NCI-H1092 treated with DMSO at 0.1 percent for 48 hours (cell line): ENCODE results near the gene ZSWIM6.
"Not testable (repeated sequence)": the region's sequence is repeated elsewhere in the genome, so short reads cannot be mapped to it uniquely, and the experiment has no call there.

Source experiments
- DNase-seq: peaks from one replicate; lab custom pipeline; 2025; lab: John Stamatoyannopoulos, UW

The ZSWIM6 gene

GRCh38 chr5:61363401-61364114 is 31.5 kb downstream of the ZSWIM6 start:
- DNase-seq, result no peak

GRCh38 chr5:61366497-61367240 is 34.6 kb downstream of the ZSWIM6 start:
- DNase-seq, result no peak

- DNase-seq, result no peak
Measured at GRCh38 chr5:61370506-61370905, 38.4 kb downstream of the ZSWIM6 start.

- DNase-seq, result no peak
Measured at GRCh38 chr5:61371474-61371873, 39.4 kb downstream of the ZSWIM6 start.

- DNase-seq, result no peak
Measured at GRCh38 chr5:61379677-61380076, 47.6 kb downstream of the ZSWIM6 start.

GRCh38 chr5:61381968-61382367 is 49.9 kb downstream of the ZSWIM6 start:
- no peak for DNase-seq

GRCh38 chr5:61385627-61386026 is 53.6 kb downstream of the ZSWIM6 start:
- DNase-seq, result no peak

DNA sequence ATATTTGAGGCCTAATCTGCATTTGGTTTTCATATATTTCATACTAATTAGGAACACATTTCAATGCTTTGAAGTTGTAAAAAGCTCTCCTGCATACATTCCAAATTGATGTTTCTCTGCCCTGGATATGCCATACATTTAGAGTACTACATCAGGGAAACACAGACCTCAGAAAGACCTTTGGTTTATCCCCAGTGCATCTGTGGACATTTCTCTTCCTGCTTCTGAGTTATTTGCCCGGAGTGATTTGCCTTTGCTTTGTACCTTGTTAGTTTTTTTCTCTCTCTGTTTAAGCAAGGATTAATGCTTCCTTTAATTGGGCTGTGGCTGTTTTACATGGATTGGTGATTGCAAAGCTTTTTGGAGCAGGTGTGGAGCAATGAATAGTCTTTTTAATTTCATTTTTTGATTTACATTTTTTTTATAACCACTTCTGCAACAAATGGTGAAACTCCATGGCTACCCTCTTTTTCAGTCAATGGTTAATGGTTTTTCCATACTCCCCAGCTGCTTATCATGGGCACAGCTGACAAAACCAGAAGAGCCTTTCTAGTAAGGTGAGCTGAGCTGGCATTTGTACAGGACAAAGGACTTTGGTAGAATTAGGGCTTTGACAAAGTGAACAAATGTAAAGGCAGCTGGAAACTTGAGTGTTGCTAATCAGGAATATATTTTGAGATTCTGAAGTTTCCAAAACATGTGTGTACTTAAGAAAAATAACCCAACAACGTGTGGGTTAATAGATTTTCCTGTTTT is 54.2 kb downstream of the ZSWIM6 start:
- DNase-seq, result peak; percentile 92

- DNase-seq, result no peak
Measured at GRCh38 chr5:61389609-61390008, 57.6 kb downstream of the ZSWIM6 start.

DNA sequence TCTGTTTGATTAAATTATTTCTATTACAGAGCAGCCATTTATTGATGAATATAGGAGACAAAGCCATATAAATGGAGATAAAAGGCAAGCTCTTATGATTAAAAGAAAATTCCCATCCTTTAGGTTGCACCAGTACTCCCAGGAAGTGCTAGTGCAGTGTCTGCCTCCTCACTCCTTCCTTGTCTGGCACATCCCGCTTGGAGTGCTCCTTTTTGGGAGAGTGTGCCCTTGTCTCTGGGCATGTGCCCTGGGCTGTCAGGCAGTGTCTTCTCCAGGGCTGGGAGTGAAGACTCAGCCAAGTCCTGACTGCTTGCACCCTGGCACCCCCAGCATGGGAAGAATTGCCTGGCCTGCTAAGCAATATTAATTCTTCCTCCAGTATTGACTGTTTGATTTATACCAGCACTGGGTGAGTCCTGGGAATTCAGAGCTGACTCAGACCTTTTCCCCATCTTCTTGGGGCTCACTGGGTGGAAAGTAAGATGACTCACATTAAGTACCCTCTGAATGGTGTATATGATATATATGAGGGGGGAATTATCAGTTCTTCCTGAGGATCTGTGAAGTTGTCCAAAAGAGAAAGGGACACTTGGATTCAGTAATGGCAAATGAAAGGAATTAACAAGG is 62.1 kb downstream of the ZSWIM6 start:
- DNase-seq, result no peak

DNA sequence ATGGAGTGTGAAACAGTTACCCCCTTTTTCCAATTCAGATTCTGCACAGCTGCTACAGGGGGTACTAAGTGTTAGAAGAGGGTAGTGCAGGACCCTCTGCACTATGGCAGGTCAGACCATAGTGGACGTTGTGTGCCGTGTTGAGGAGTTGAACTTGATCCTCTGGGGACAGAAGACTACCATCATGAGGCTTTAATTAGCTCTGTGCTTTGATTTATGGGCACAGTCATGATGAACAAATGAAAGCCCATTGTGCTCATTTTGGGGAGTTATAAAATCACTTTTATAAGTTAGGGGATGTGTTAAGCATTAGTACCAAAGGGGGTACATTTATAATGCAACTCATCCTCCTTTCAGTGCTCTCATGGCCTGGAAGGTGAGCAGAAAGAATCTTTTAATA is 62.7 kb downstream of the ZSWIM6 start:
- no peak for DNase-seq

GRCh38 chr5:61397238-61397637 is 65.2 kb downstream of the ZSWIM6 start:
- DNase-seq, result no peak

DNA sequence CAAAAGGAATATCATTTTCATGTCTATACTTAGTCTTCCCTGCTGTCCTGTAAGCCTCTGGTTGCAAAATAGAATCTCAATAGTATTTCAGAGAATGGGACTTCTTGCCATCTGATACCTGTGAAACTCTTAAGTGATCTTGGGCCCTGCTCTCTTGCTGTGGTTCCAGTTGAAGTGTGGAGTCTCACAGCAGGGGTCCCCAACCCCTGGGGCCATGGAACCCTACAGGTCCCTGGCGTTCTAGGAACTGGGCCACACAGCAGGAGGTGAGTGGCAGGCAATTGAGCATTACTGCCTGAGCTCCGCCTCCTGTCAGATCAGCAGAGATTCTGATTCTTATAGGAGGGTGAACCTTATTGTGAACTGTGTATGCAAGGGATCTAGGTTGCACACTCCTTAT is 65.9 kb downstream of the ZSWIM6 start:
- no peak for DNase-seq

GRCh38 chr5:61398440-61398839 is 66.4 kb downstream of the ZSWIM6 start:
- DNase-seq, result no peak

- no peak for DNase-seq
Measured at GRCh38 chr5:61399679-61400078, 67.6 kb downstream of the ZSWIM6 start.

- no peak for DNase-seq
Measured at GRCh38 chr5:61401726-61402125, 69.7 kb downstream of the ZSWIM6 start.

DNA sequence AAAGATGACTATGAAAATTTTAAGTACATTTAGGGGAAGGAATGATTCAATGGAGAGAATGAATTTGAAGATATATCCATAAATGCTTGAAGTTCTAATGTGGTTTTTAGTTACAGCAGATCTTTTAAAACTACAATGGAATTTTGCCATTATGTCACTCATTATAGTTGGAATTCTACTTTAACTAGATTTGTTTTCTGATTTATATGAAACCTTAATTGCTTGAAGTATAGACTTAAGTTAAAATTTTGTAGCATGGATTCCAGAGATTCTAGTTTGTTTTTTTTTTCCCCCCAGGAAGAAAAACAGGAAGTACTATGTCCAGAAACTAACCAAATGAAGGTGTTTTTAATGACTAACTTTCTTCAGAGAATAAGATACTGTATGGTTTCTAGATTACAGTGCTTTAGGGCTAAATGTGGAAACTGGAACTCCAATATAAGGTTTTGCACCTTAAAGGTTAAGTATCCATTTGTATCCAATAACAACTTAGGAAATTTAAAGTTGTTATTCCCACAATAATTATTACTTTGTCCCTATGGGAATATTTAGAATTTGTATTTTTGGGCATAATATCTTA is 70.3 kb downstream of the ZSWIM6 start:
- DNase-seq, result no peak

- no peak for DNase-seq
Measured at GRCh38 chr5:61402970-61403900, 71.2 kb downstream of the ZSWIM6 start.

DNA sequence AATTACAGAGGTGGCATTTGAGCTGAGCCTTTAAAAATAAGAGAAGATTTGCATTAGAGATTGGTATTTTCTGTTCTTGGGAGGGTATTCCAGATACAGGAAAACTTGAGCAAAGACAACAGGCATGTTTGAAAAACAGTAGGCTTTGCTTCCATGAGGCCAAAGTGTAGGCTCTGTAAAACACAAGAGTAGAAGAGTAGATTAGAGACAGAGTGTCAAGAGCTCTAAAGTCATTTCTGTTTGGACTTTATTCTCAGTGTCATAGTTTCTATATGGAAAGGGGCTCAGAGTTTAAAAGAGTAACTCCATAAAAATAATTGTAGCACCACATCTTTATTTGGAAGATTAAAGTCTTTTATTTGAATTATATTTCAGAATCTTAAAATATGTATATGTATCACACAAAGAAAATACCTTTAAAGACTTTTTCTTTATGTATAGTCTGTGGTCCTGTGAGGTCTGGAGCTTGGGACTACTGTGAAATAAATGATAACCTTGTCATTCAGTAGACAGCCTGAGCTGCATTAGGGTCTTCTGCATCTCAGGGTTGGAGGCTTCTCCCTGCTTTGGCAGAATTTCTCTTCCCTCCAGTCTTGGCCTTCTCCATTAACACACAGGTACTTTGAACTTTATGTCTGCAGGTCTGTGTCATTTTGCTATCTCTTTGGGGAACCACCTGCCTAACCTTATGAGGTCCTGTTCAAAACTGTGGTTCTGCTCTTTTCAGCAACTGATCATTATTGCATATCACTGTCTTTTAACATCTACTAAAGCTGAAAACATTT is 73.6 kb downstream of the ZSWIM6 start:
- DNase-seq, result no peak

GRCh38 chr5:61406497-61406896 is 74.4 kb downstream of the ZSWIM6 start:
- DNase-seq, result not testable (repeated sequence)
